Measurements from ENCODE around the gene GTF3C4. TPM values are rescaled to one million over a fixed set of nuclear protein-coding genes. Genes with fewer than 3 reads are reported as not detected.

GTF3C4 gene
- total and polyA plus RNA-seq, 2 of the 8 experiments (the other 6 are each of a cell fraction or from before 2014, with no cell fraction given): 6.8 to 39.2 TPM

- TF ChIP-seq CHD7 (IDR thresholded peaks at IDR 0.05; ENCODE audit: insufficient replicate concordance, low read length) (no peak), RXRA (IDR thresholded peaks at IDR 0.05; ENCODE audit: insufficient read depth, low read depth, low read length) (no peak), CHD1 (IDR thresholded peaks at IDR 0.05; ENCODE audit: low read depth, low read length) (no peak), TAF7 (optimal IDR thresholded peaks at IDR 0.05; ENCODE audit: borderline replicate concordance, low read depth, low read length) (no peak)
These were observed 32.0 kb upstream of the GTF3C4 start (continued) for GRCh38 chr9:132638240-132638639.

All from H1 (cell line).